ENCODE measurements around the gene ARHGAP32.

Gene ARHGAP32

DNA sequence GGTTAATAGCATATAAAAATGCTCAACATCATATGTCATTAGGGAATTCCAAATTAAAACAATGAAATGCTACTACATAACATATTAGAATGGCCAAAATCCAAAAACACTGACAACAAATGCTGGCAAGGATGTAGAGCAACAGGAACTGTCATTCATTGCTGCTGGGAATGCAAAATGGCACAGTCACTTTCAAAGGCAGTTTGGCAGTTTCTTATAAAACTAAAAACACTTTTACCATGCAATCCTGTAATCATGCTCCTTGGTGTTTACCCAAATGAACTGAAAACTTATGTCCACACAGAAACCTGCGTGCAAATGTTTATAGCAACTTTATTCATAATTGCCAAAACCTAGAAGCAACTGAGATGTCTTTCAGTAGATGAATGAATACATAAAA lies 105.1 kb downstream of the ARHGAP32 start:
- H3K27ac ChIP-seq: no peak overlapping the region
- TF ChIP-seq Cebpa-rat (IDR thresholded peaks at IDR 0.05): no peak
- no peak overlapping the region for H3K9ac ChIP-seq
- no peaks in the 10 kb centered on the region for H3K4me1 ChIP-seq
- H3K4me2 ChIP-seq: no peak overlapping the region
- H3K4me3 ChIP-seq: no peak overlapping the region
- H4K20me1 ChIP-seq: no peaks in the 10 kb centered on the region
- no peaks in the 10 kb centered on the region; the same call in 1 of the 2 replicates for H3K36me3 ChIP-seq
- no peaks in the 10 kb centered on the region for H3K27me3 ChIP-seq
- H3K9me3 ChIP-seq: peaks cover 33% of the 10 kb centered on the region

DNA sequence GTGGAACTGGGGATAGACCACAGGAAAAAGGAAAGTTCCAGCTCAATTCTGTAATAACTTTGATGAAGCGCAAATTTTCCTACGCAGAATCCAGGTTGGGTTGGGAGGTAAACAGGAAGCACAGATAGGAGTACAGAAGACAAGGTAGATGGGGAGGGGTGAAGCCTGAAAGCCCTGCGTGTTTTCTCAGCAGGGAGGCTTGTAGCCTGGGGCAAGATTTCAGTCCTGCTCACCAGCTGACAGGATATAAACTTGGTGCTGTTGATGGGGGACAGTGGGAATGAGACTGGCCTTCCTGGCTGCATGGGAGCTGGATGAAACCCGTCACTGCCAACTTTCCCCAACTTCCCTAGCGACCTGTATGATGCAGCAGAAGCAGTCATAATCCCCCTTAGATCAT lies 114.9 kb downstream of the ARHGAP32 start:
- Histone ChIP-seq H3K9ac (no peak overlapping the region), H3K36me3 (no peaks in the 10 kb centered on the region), H3K27me3 (no peaks in the 10 kb centered on the region), H3K9me3 (peaks cover 17% of the 10 kb centered on the region), H3K27ac (no peak overlapping the region), H4K20me1 (no peaks in the 10 kb centered on the region), H3K4me1 (no peaks in the 10 kb centered on the region), H3K4me2 (no peak overlapping the region), H3K4me3 (no peak overlapping the region)
- TF ChIP-seq Cebpa-rat (IDR thresholded peaks at IDR 0.05): no peak

DNA sequence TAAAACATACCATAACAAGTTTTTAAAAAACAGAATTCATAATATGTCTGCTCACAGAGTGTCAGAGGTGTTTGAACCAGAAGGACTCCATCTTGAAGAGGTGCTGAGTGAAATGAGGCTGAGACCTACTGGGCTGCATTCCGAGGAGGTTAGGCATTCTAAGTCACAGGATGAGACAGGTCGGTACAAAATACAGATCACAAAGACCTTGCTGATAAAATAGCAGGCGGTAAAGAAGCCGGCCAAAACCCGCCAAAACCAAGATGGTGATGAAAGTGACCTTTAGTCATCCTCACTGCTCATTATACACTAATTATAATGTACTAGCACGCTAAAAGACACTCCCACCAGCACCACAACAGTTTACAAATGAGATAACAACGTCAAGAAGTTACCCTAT lies 116.4 kb downstream of the ARHGAP32 start:
- Histone ChIP-seq H3K9ac (no peak overlapping the region), H3K4me3 (no peak overlapping the region), H3K4me1 (no peaks in the 10 kb centered on the region), H3K4me2 (no peak overlapping the region), H3K36me3 (no peaks in the 10 kb centered on the region), H3K9me3 (peaks cover 17% of the 10 kb centered on the region), H4K20me1 (no peaks in the 10 kb centered on the region), H3K27ac (no peak overlapping the region), H3K27me3 (no peaks in the 10 kb centered on the region)
- no peak for TF ChIP-seq Cebpa-rat (IDR thresholded peaks at IDR 0.05)

DNA sequence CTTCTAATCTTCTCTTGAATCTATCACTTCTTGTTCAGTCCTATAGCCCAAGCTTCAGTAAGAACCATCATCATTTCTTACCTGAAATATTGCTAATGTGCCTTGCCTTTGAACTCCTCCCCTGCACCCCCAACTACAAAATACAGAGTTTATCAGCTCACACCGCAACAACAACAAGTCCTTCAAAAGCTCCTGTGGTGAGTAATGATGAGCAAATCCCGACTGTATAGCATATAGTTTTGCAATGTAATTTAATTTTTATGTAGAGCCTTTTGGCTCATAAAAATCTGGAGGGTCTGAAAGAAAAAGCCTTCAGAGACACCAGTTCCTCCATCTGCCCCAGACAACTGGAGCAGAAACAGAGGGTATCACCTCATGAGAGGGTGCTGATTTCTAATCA lies 124.7 kb downstream of the ARHGAP32 start:
- Histone ChIP-seq H3K36me3 (no peaks in the 10 kb centered on the region; the same call in 1 of the 2 replicates), H3K4me3 (no peak overlapping the region), H3K4me1 (no peaks in the 10 kb centered on the region), H3K4me2 (no peak overlapping the region), H3K9ac (no peak overlapping the region), H3K9me3 (no peaks in the 10 kb centered on the region), H3K27ac (no peak overlapping the region), H3K27me3 (no peaks in the 10 kb centered on the region), H4K20me1 (no peaks in the 10 kb centered on the region)
- TF ChIP-seq Cebpa-rat (IDR thresholded peaks at IDR 0.05): no peak

GRCh38 chr11:129066229-129066628 lies 125.9 kb downstream of the ARHGAP32 start:
- H3K36me3 ChIP-seq: no peaks in the 10 kb centered on the region; the same call in 1 of the 2 replicates
- H3K4me3 ChIP-seq: no peak overlapping the region
- H3K4me2 ChIP-seq: no peak overlapping the region

DNA sequence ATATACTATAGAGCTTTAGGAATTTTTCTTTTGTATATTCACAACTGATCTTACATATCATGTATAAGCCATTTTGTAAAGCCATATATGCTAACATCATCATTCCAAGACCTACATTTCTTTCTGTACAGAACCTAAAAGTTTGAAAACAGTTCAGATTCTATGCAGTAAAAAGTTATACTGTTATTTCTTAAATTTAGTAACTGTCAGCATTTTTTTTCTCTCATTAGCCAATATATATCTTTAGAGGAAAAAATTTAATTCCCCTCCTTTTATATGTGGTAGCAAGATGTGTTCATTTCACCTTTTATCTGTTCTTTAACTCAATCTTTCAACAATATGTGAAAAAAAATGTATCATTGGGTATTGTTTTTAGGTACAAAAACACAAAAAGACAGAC lies 129.0 kb downstream of the ARHGAP32 start:
- TF ChIP-seq Cebpa-rat (IDR thresholded peaks at IDR 0.05): no peak
- H3K27ac ChIP-seq: no peak overlapping the region
- H4K20me1 ChIP-seq: no peaks in the 10 kb centered on the region
- no peaks in the 10 kb centered on the region for H3K4me1 ChIP-seq
- H3K27me3 ChIP-seq: no peaks in the 10 kb centered on the region
- no peaks in the 10 kb centered on the region; the same call in 1 of the 2 replicates for H3K36me3 ChIP-seq
- no peaks in the 10 kb centered on the region for H3K9me3 ChIP-seq
- H3K9ac ChIP-seq: no peak overlapping the region
- H3K4me3 ChIP-seq: no peak overlapping the region
- no peak overlapping the region for H3K4me2 ChIP-seq

More at GRCh38 chr11:129066229-129066628, 125.9 kb downstream of the ARHGAP32 start:
- no peaks in the 10 kb centered on the region for H3K27me3 ChIP-seq
- no peaks in the 10 kb centered on the region for H3K9me3 ChIP-seq
- no peak for TF ChIP-seq Cebpa-rat (IDR thresholded peaks at IDR 0.05)
- H3K9ac ChIP-seq: no peak overlapping the region
- H4K20me1 ChIP-seq: no peaks in the 10 kb centered on the region
- H3K4me1 ChIP-seq: no peaks in the 10 kb centered on the region
- H3K27ac ChIP-seq: no peak overlapping the region

GRCh38 chr11:129061492-129062230 lies 130.5 kb downstream of the ARHGAP32 start:
- Histone ChIP-seq H3K4me2 (no peak overlapping the region), H3K27me3 (no peaks in the 10 kb centered on the region), H3K9ac (no peak overlapping the region), H3K27ac (no peak overlapping the region), H3K36me3 (peaks cover 6% of the 10 kb centered on the region), H3K9me3 (no peaks in the 10 kb centered on the region), H3K4me1 (no peaks in the 10 kb centered on the region), H3K4me3 (no peak overlapping the region), H4K20me1 (no peaks in the 10 kb centered on the region)
- TF ChIP-seq Cebpa-rat (IDR thresholded peaks at IDR 0.05): no peak

DNA sequence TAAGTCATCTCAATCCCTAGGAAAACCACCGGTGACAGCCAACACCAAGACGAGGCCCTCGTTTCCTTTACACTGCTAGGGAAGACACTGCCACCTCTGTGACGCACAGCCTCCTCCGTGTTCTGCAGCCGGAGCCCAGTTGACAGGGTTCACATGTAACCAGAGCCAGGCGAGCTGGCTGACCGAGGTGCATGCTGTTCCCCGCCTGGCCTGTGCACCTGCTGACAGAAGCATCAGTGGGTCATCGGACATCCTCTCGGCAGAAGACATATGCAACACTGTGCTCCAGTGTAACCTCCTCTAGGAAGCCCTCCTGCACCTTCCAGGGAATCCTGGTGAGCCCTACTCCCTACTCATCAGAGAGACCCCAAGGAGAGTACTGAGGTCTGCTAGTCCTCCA lies 135.2 kb downstream of the ARHGAP32 start:
- H3K9ac ChIP-seq: no peak overlapping the region
- no peak overlapping the region for H3K27ac ChIP-seq

GRCh38 chr11:129055196-129055595 lies 136.9 kb downstream of the ARHGAP32 start:
- no peaks in the 10 kb centered on the region for H3K27me3 ChIP-seq
- H3K4me2 ChIP-seq: no peak overlapping the region
- peaks cover 13% of the 10 kb centered on the region; the same call in 1 of the 2 replicates for H3K36me3 ChIP-seq
- H4K20me1 ChIP-seq: no peaks in the 10 kb centered on the region
- no peaks in the 10 kb centered on the region for H3K9me3 ChIP-seq
- H3K4me1 ChIP-seq: no peaks in the 10 kb centered on the region
- TF ChIP-seq Cebpa-rat (IDR thresholded peaks at IDR 0.05): no peak
- no peak overlapping the region for H3K4me3 ChIP-seq
- no peak overlapping the region for H3K9ac ChIP-seq
- no peak overlapping the region for H3K27ac ChIP-seq

More for the DNA sequence above, 135.2 kb downstream of the ARHGAP32 start:
- H3K4me2 ChIP-seq: no peak overlapping the region
- no peaks in the 10 kb centered on the region for H3K9me3 ChIP-seq
- H3K27me3 ChIP-seq: no peaks in the 10 kb centered on the region
- no peak overlapping the region for H3K4me3 ChIP-seq
- no peaks in the 10 kb centered on the region for H4K20me1 ChIP-seq
- peaks cover 13% of the 10 kb centered on the region; the same call in 1 of the 2 replicates for H3K36me3 ChIP-seq
- no peak for TF ChIP-seq Cebpa-rat (IDR thresholded peaks at IDR 0.05)
- H3K4me1 ChIP-seq: no peaks in the 10 kb centered on the region

DNA sequence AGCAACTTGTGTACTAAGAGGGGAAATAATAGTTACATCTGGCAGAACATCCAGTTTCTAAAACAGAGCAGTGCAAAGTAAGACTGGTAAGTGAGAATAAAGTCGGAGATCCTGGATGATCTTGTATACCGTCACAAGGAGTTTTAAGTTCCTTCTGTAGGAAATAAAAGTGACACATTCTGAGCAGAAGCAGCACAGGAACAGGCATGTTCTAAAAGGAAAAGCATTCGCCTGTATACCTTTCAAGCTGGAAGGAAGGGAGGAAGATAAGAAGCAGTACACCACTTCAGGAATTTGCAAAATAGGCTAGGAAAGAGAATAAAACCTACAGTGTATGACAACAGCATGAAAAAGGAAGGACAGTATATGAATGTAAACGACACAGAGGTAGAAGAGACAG lies 143.2 kb downstream of the ARHGAP32 start:
- H3K4me1 ChIP-seq: no peaks in the 10 kb centered on the region
- no peak overlapping the region for H3K27ac ChIP-seq
- no peak overlapping the region for H3K9ac ChIP-seq
- no peak for TF ChIP-seq Cebpa-rat (IDR thresholded peaks at IDR 0.05)
- no peak overlapping the region for H3K4me2 ChIP-seq
- no peaks in the 10 kb centered on the region for H4K20me1 ChIP-seq
- H3K36me3 ChIP-seq: no peaks in the 10 kb centered on the region
- H3K9me3 ChIP-seq: no peaks in the 10 kb centered on the region
- no peaks in the 10 kb centered on the region for H3K27me3 ChIP-seq
- H3K4me3 ChIP-seq: no peak overlapping the region

Measured in BLaER1 (cell line).